MM.1S (cell line): ENCODE measurements around the gene CHPT1.
A peak's percentile ranks its signal among the peaks of the same experiment; 100 is the strongest.
"Not testable (repeated sequence)": the region's sequence is repeated elsewhere in the genome, so short reads cannot be mapped to it uniquely, and the experiment has no call there.

Source experiments
- DNase-seq: peaks from one replicate; pipeline ENCODE4 v3.0.0-alpha.2; 2015
- H2AFZ ChIP-seq: fragments of 300-600 bp; sonication (generic); 2 replicates; pipeline ENCODE4 v1.6.0; 2016; ENCODE audit warnings: antibody characterized with exemption, low read length
- H3F3A ChIP-seq: fragments of 300-600 bp; sonication (generic); 2 replicates; pipeline ENCODE4 v1.6.1; 2016; ENCODE audit warnings: mild to moderate bottlenecking, antibody characterized with exemption, low read length, moderate library complexity, mixed read lengths; ENCODE audit not compliant: insufficient read depth
- H3K27ac ChIP-seq: fragments of 300-600 bp; sonication (generic); 2 replicates; pipeline ENCODE4 v1.5.1; 2016; ENCODE audit warnings: mild to moderate bottlenecking, low read length
- H3K27me3 ChIP-seq: fragments of 300-600 bp; sonication (generic); replicated peaks from 2 replicates; pipeline ENCODE4 v1.6.0; 2016; ENCODE audit warnings: low read length; ENCODE audit not compliant: insufficient read depth
- H3K36me3 ChIP-seq: fragments of 300-600 bp; sonication (generic); replicated peaks from 2 replicates; pipeline ENCODE4 v1.6.1; 2016; ENCODE audit warnings: mild to moderate bottlenecking, low read length, mixed read lengths; ENCODE audit not compliant: insufficient read depth
- H3K4me1 ChIP-seq: fragments of 300-600 bp; sonication (generic); 2 replicates; pipeline ENCODE4 v1.6.1; 2016; ENCODE audit warnings: low read length, mixed read lengths
- H3K4me2 ChIP-seq: fragments of 300-600 bp; sonication (generic); 2 replicates; pipeline ENCODE4 v1.6.0; 2016; ENCODE audit warnings: low read depth, low read length
- H3K4me3 ChIP-seq: fragments of 300-600 bp; sonication (generic); 2 replicates; pipeline ENCODE4 v1.5.1; 2016; ENCODE audit warnings: low read length, mixed read lengths
- H3K79me2 ChIP-seq: fragments of 300-600 bp; sonication (generic); 2 replicates; pipeline ENCODE4 v1.6.1; 2016; ENCODE audit warnings: mixed run types, low read length, mixed read lengths
- H3K9ac ChIP-seq: fragments of 300-600 bp; sonication (generic); 2 replicates; pipeline ENCODE4 v1.6.1; 2016; ENCODE audit warnings: low read length, mixed read lengths
- H3K9me2 ChIP-seq: fragments of 300-600 bp; sonication (generic); replicated peaks from 2 replicates; pipeline ENCODE4 v1.6.1; 2016; ENCODE audit warnings: mild to moderate bottlenecking, low read length, mixed read lengths; ENCODE audit not compliant: insufficient read depth
- H3K9me3 ChIP-seq: fragments of 300-600 bp; sonication (generic); replicated peaks from 2 replicates; pipeline ENCODE4 v1.6.1; 2016; ENCODE audit warnings: mild to moderate bottlenecking, low read length, mixed read lengths; ENCODE audit not compliant: insufficient read depth
- H4K20me1 ChIP-seq: fragments of 300-600 bp; sonication (generic); 2 replicates; pipeline ENCODE4 v1.6.1; 2016; ENCODE audit warnings: mild to moderate bottlenecking, low read length, moderate library complexity, mixed read lengths; ENCODE audit not compliant: insufficient read depth
- CTCF ChIP-seq: fragments of 300-600 bp; sonication (generic); IDR thresholded peaks from 2 replicates; pipeline ENCODE4 v1.5.1; 2016; ENCODE audit warnings: antibody characterized with exemption, low read length, mixed read lengths
- EZH2 ChIP-seq: fragments of 300-600 bp; sonication (generic); optimal IDR thresholded peaks from 2 replicates; pipeline ENCODE3; 2017; ENCODE audit warnings: low read depth, mild to moderate bottlenecking, antibody characterized with exemption, low read length, mixed read lengths
- EZH2phosphoT487 ChIP-seq: fragments of 300-600 bp; sonication (generic); IDR thresholded peaks from 2 replicates; pipeline ENCODE4 v1.6.1; 2018; ENCODE audit warnings: antibody characterized with exemption, low read length

CHPT1 gene

GRCh38 chr12:101729842-101730241, 32.4 kb downstream of the CHPT1 start:
- TF ChIP-seq EZH2 (no peak), CTCF (no peak), EZH2phosphoT487 (no peak)

GRCh38 chr12:101732318-101732717, 34.9 kb downstream of the CHPT1 start:
- Histone ChIP-seq H3K36me3 (peaks cover 11% of the 10 kb centered on the region), H2AFZ (no peak overlapping the region), H3K27me3 (no peaks in the 10 kb centered on the region), H3K4me3 (no peak overlapping the region), H3K79me2 (peaks cover 18% of the 10 kb centered on the region), H3K27ac (no peak overlapping the region), H3K9ac (no peak overlapping the region), H3K9me2 (no peaks in the 10 kb centered on the region), H3K4me1 (peaks cover 5% of the 10 kb centered on the region; the same call in 1 of the 2 replicates), H4K20me1 (no peaks in the 10 kb centered on the region), H3K4me2 (no peak overlapping the region), H3F3A (peaks cover 19% of the 10 kb centered on the region), H3K9me3 (no peaks in the 10 kb centered on the region)
- no peak for DNase-seq
- TF ChIP-seq EZH2, result no peak
- no peak for TF ChIP-seq CTCF
- no peak for TF ChIP-seq EZH2phosphoT487

More at GRCh38 chr12:101729842-101730241, 32.4 kb downstream of the CHPT1 start:
- H3K36me3 ChIP-seq, result peaks cover 11% of the 10 kb centered on the region
- H3F3A ChIP-seq, result 0 out of 2 replicates have a peak, but pooled peaks cover 11% of the 10 kb centered on the region
- no peak for DNase-seq
- peaks cover 16% of the 10 kb centered on the region for H3K4me1 ChIP-seq
- H3K9me3 ChIP-seq, result no peaks in the 10 kb centered on the region
- H3K9ac ChIP-seq, result no peak overlapping the region
- H3K4me2 ChIP-seq, result no peak overlapping the region
- peaks cover 9% of the 10 kb centered on the region for H3K79me2 ChIP-seq
- H3K4me3 ChIP-seq, result no peak overlapping the region
- H2AFZ ChIP-seq, result no peak overlapping the region
- H3K9me2 ChIP-seq, result no peaks in the 10 kb centered on the region
- H3K27ac ChIP-seq, result no peak overlapping the region
- H4K20me1 ChIP-seq, result no peaks in the 10 kb centered on the region
- H3K27me3 ChIP-seq, result no peaks in the 10 kb centered on the region

GRCh38 chr12:101733166-101733565, 35.7 kb downstream of the CHPT1 start:
- no peaks in the 10 kb centered on the region for H3K9me2 ChIP-seq
- peaks cover 18% of the 10 kb centered on the region for H3K79me2 ChIP-seq
- H3K4me2 ChIP-seq, result no peak overlapping the region
- DNase-seq, result no peak
- no peaks in the 10 kb centered on the region for H3K27me3 ChIP-seq
- H4K20me1 ChIP-seq, result no peaks in the 10 kb centered on the region
- H3K9me3 ChIP-seq, result no peaks in the 10 kb centered on the region
- H3K9ac ChIP-seq, result no peak overlapping the region
- peaks cover 10% of the 10 kb centered on the region; the same call in 1 of the 2 replicates for H3K4me1 ChIP-seq
- TF ChIP-seq EZH2phosphoT487 (no peak), EZH2 (no peak), CTCF (no peak)
- peaks cover 11% of the 10 kb centered on the region for H3K36me3 ChIP-seq
- H3K4me3 ChIP-seq, result no peak overlapping the region
- peaks cover 26% of the 10 kb centered on the region for H3F3A ChIP-seq
- no peak overlapping the region for H2AFZ ChIP-seq
- H3K27ac ChIP-seq, result no peak overlapping the region

GRCh38 chr12:101734482-101734881, 37.0 kb downstream of the CHPT1 start:
- not testable (repeated sequence) for H3K9me3 ChIP-seq, H3K9ac ChIP-seq, DNase-seq, H3K27ac ChIP-seq, H3K4me3 ChIP-seq, H2AFZ ChIP-seq, H3K9me2 ChIP-seq, H4K20me1 ChIP-seq, H3K27me3 ChIP-seq
- Histone ChIP-seq H3K4me2 (peak overlapping the region; percentile 22; the same call in 1 of the 2 replicates), H3F3A (peaks cover 26% of the 10 kb centered on the region), H3K36me3 (peaks cover 11% of the 10 kb centered on the region), H3K79me2 (peaks cover 18% of the 10 kb centered on the region), H3K4me1 (peaks cover 11% of the 10 kb centered on the region; the same call in 1 of the 2 replicates)
